ENCODE data around the gene PCNX4.

DNA sequence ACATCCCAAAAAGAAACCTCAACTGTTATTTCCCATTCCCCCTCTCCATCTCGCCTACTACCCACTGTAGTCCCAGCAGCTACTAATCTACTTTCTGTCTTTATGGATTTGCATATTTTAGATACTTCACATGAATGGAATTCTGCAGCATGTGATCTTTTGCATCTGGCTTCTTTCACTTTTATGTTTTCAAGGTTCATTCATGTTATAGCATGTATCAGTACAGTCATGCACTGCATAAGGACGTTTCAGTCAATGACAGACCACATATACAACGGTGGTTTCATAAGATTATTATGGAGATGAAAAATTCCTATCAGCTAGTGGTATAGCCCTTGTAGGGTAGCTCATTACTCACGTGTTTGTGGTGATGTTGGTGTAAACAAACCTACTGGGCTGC, 24.5 kb downstream of the PCNX4 start:
- TF ChIP-seq, protein P1, sequence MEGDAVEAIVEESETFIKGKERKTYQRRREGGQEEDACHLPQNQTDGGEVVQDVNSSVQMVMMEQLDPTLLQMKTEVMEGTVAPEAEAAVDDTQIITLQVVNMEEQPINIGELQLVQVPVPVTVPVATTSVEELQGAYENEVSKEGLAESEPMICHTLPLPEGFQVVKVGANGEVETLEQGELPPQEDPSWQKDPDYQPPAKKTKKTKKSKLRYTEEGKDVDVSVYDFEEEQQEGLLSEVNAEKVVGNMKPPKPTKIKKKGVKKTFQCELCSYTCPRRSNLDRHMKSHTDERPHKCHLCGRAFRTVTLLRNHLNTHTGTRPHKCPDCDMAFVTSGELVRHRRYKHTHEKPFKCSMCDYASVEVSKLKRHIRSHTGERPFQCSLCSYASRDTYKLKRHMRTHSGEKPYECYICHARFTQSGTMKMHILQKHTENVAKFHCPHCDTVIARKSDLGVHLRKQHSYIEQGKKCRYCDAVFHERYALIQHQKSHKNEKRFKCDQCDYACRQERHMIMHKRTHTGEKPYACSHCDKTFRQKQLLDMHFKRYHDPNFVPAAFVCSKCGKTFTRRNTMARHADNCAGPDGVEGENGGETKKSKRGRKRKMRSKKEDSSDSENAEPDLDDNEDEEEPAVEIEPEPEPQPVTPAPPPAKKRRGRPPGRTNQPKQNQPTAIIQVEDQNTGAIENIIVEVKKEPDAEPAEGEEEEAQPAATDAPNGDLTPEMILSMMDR (conservative IDR thresholded peaks at IDR 0.05), result no peak
- no peak for TF ChIP-seq ZFX (IDR thresholded peaks at IDR 0.05)

Data from C4-2B (cell line).